GM18873 (cell line): Measurements from ENCODE around the gene RPA1.
"Not testable (repeated sequence)": the region's sequence is repeated elsewhere in the genome, so short reads cannot be mapped to it uniquely, and the experiment has no call there.

Experiments used
- ATAC-seq: cut with Tn5 transposase; IDR thresholded peaks from one replicate; pipeline ENCODE4 v1.9.1; 2021; ENCODE audit warnings: mild to moderate bottlenecking, moderate library complexity, moderate number of reproducible peaks; ENCODE audit not compliant: unreplicated experiment, low FRiP score

RPA1 gene

GRCh38 chr17:1810450-1811103, 19.2 kb upstream of the RPA1 start:
- ATAC-seq, result no peak

- ATAC-seq, result no peak
Measured at GRCh38 chr17:1813088-1813487, 16.7 kb upstream of the RPA1 start.

GRCh38 chr17:1820528-1821252, 9.1 kb upstream of the RPA1 start:
- no peak for ATAC-seq

- ATAC-seq, result peak; percentile 10
Measured at GRCh38 chr17:1829216-1829591, 601 bp upstream of the RPA1 start.

GRCh38 chr17:1830288-1830687, 483 bp downstream of the RPA1 start:
- ATAC-seq, result no peak

GRCh38 chr17:1834380-1835149, 4.8 kb downstream of the RPA1 start:
- peak; percentile 51 for ATAC-seq

- ATAC-seq, result no peak
Measured at GRCh38 chr17:1839516-1839915, 9.7 kb downstream of the RPA1 start.

GRCh38 chr17:1843947-1844346, 14.1 kb downstream of the RPA1 start:
- ATAC-seq, result no peak

GRCh38 chr17:1847191-1847590, 17.4 kb downstream of the RPA1 start:
- ATAC-seq, result no peak

GRCh38 chr17:1852327-1852726, 22.5 kb downstream of the RPA1 start:
- no peak for ATAC-seq

- no peak for ATAC-seq
Measured at GRCh38 chr17:1853698-1854097, 23.9 kb downstream of the RPA1 start.

GRCh38 chr17:1856462-1856861, 26.7 kb downstream of the RPA1 start:
- not testable (repeated sequence) for ATAC-seq

- no peak for ATAC-seq
Measured at GRCh38 chr17:1860978-1861377, 31.2 kb downstream of the RPA1 start.

- ATAC-seq, result no peak
Measured at GRCh38 chr17:1861391-1862010, 31.7 kb downstream of the RPA1 start.

- no peak for ATAC-seq
Measured at GRCh38 chr17:1865252-1866037, 35.6 kb downstream of the RPA1 start.

GRCh38 chr17:1867307-1867706, 37.5 kb downstream of the RPA1 start:
- no peak for ATAC-seq

GRCh38 chr17:1868090-1868489, 38.3 kb downstream of the RPA1 start:
- no peak for ATAC-seq

GRCh38 chr17:1870592-1870991, 40.8 kb downstream of the RPA1 start:
- no peak for ATAC-seq

- ATAC-seq, result no peak
Measured at GRCh38 chr17:1871756-1872155, 42.0 kb downstream of the RPA1 start.

- ATAC-seq, result no peak
Measured at GRCh38 chr17:1872254-1872653, 42.4 kb downstream of the RPA1 start.
